ENCODE measurements around the gene BRIX1.

BRIX1 gene

GRCh38 chr5:34876275-34876674, 39.2 kb upstream of the BRIX1 start:
- no peak overlapping the region for H3K4me3 ChIP-seq (ENCODE audit: control insufficient read depth, low read depth, low read length)
- no peak for DNase-seq (ENCODE audit: low read depth)
- TF ChIP-seq CTCF (IDR thresholded peaks at IDR 0.05; ENCODE audit: control insufficient read depth, insufficient read depth, low read depth, low read length, missing control alignments): no peak

GRCh38 chr5:34881246-34881645, 34.3 kb upstream of the BRIX1 start:
- no peak for TF ChIP-seq CTCF (IDR thresholded peaks at IDR 0.05; ENCODE audit: control insufficient read depth, insufficient read depth, low read depth, low read length, missing control alignments)
- H3K4me3 ChIP-seq (ENCODE audit: control insufficient read depth, low read depth, low read length): no peak overlapping the region
- DNase-seq (ENCODE audit: low read depth): no peak

- no peak for TF ChIP-seq CTCF (IDR thresholded peaks at IDR 0.05; ENCODE audit: control insufficient read depth, insufficient read depth, low read depth, low read length, missing control alignments)
- H3K4me3 ChIP-seq (ENCODE audit: control insufficient read depth, low read depth, low read length): no peak overlapping the region
- no peak for DNase-seq (ENCODE audit: low read depth)
Measured at GRCh38 chr5:34886392-34887119, 29.0 kb upstream of the BRIX1 start.

GRCh38 chr5:34889394-34889793, 26.1 kb upstream of the BRIX1 start:
- DNase-seq (ENCODE audit: low read depth): no peak
- TF ChIP-seq CTCF (IDR thresholded peaks at IDR 0.05; ENCODE audit: control insufficient read depth, insufficient read depth, low read depth, low read length, missing control alignments): no peak
- H3K4me3 ChIP-seq (ENCODE audit: control insufficient read depth, low read depth, low read length): no peak overlapping the region

- no peak for TF ChIP-seq CTCF (IDR thresholded peaks at IDR 0.05; ENCODE audit: control insufficient read depth, insufficient read depth, low read depth, low read length, missing control alignments)
- no peak overlapping the region for H3K4me3 ChIP-seq (ENCODE audit: control insufficient read depth, low read depth, low read length)
- DNase-seq (ENCODE audit: low read depth): peak; percentile 94
Measured at GRCh38 chr5:34891981-34892380, 23.5 kb upstream of the BRIX1 start.

GRCh38 chr5:34892414-34892813, 23.1 kb upstream of the BRIX1 start:
- no peak for TF ChIP-seq CTCF (IDR thresholded peaks at IDR 0.05; ENCODE audit: control insufficient read depth, insufficient read depth, low read depth, low read length, missing control alignments)
- DNase-seq (ENCODE audit: low read depth): no peak
- no peak overlapping the region for H3K4me3 ChIP-seq (ENCODE audit: control insufficient read depth, low read depth, low read length)
